Stimulated activated CD4-positive, alpha-beta T cell treated with anti-CD3 and anti-CD28 coated beads, Interleukin-12 subunit alpha, Interleukin-12 subunit beta, amount 100 ng/mL, for 48 hours (primary cell): ENCODE data around the gene TPGS2.
"Not testable (repeated sequence)": the region's sequence is repeated elsewhere in the genome, so short reads cannot be mapped to it uniquely, and the experiment has no call there.

ENCODE experiments used
- DNase-seq, 3 donors: peaks; one replicate each; pipeline ENCODE4 v3.0.0-alpha.2; 2020; ENCODE audit warnings: low read depth in 2 of 3, low spot score in 1 of 3

TPGS2 gene

GRCh38 chr18:36825526-36825925, 3.3 kb downstream of the TPGS2 start:
- no peak for DNase-seq

- DNase-seq = no peak
Measured at GRCh38 chr18:36821681-36822080, 7.1 kb downstream of the TPGS2 start.

- DNase-seq = no peak
Measured at GRCh38 chr18:36819621-36820020, 9.2 kb downstream of the TPGS2 start.

- no peak for DNase-seq
Measured at GRCh38 chr18:36818652-36819051, 10.2 kb downstream of the TPGS2 start.

- no peak for DNase-seq
Measured at GRCh38 chr18:36817039-36817438, 11.8 kb downstream of the TPGS2 start.

GRCh38 chr18:36816096-36816495, 12.7 kb downstream of the TPGS2 start:
- DNase-seq = not testable (repeated sequence)

- DNase-seq = no peak
Measured at GRCh38 chr18:36814994-36815393, 13.8 kb downstream of the TPGS2 start.

GRCh38 chr18:36813824-36814223, 15.0 kb downstream of the TPGS2 start:
- no peak for DNase-seq

GRCh38 chr18:36813101-36813775, 15.6 kb downstream of the TPGS2 start:
- no peak for DNase-seq

- DNase-seq = no peak
Measured at GRCh38 chr18:36812678-36813077, 16.1 kb downstream of the TPGS2 start.

- no peak for DNase-seq
Measured at GRCh38 chr18:36811955-36812354, 16.8 kb downstream of the TPGS2 start.

- no peak for DNase-seq
Measured at GRCh38 chr18:36811430-36811829, 17.4 kb downstream of the TPGS2 start.

- DNase-seq = no peak
Measured at GRCh38 chr18:36809590-36810381, 19.0 kb downstream of the TPGS2 start.

GRCh38 chr18:36808681-36809080, 20.1 kb downstream of the TPGS2 start:
- no peak for DNase-seq

GRCh38 chr18:36805105-36805504, 23.7 kb downstream of the TPGS2 start:
- no peak for DNase-seq

GRCh38 chr18:36798738-36799473, 29.9 kb downstream of the TPGS2 start:
- DNase-seq = no peak

GRCh38 chr18:36792634-36793283, 36.0 kb downstream of the TPGS2 start:
- DNase-seq = no peak

GRCh38 chr18:36786686-36787085, 42.1 kb downstream of the TPGS2 start:
- DNase-seq = no peak

- no peak for DNase-seq
Measured at GRCh38 chr18:36783792-36784191, 45.0 kb downstream of the TPGS2 start.

GRCh38 chr18:36782710-36783109, 46.1 kb downstream of the TPGS2 start:
- DNase-seq = no peak

- no peak for DNase-seq
Measured at GRCh38 chr18:36780748-36781147, 48.1 kb downstream of the TPGS2 start.
